ENCODE data around the gene CPS1. TPM values are rescaled to one million over a fixed set of nuclear protein-coding genes. Genes with fewer than 3 reads are reported as not detected.
A peak's percentile ranks its signal among the peaks of the same experiment; 100 is the strongest.

CPS1 gene
- total and polyA plus RNA-seq, 2 experiments from 2014 or later: 5.5 to 11.0 TPM

DNA sequence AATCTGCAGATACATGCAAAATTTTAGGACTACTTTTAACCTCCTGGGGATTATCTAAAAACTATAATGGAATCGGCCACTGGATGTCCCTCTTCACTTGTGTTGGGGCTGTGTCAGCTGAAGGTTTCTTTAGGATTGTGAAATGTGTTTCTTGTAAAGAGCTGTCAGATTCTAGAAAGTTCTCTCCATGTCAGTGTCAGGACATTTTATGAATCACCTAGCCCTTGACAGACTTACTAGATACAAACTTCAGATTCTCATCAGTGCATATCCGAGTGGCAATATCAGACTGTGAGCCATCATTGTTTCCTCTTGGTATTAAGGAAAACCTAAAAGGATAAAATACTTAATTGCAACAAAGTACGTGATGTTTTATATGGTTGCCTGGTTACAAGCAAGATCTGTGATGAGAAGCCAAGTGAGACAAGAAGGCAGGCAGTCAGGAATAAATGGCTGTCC lies 107.3 kb downstream of the CPS1 start:
- peak; percentile 73 for DNase-seq (ENCODE audit: low spot score)
- H3K4me3 Mint-ChIP-seq: no peak overlapping the region

DNA sequence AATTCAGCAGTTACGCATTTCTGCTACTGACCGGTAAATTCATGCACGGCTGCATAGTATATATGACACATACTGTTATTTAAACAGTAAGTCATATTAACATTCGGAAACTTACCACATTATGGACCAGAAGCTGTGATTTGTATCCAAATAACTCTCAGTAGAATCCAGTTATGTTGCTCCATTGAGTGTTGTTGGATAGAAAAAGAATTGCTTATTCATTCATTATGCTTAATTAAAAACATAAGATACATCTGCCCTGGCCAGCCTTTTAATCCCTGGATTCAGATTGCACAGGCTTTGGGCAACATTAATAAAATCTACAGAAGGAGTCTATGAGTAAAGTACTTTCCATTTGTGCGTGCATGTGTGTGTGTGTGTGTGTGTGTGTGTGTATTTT lies 111.3 kb downstream of the CPS1 start:
- DNase-seq (ENCODE audit: low spot score) (no peak), ATAC-seq (no peak)
- H3K9me3 Mint-ChIP-seq: no peaks in the 10 kb centered on the region
- no peak overlapping the region for H3K4me3 Mint-ChIP-seq
- TF ChIP-seq ZNF114 (CRISPR knock-in tag; IDR thresholded peaks at IDR 0.05) (no peak), EZH2phosphoT487 (IDR thresholded peaks at IDR 0.05; ENCODE audit: unreplicated experiment) (no peak), POLR2AphosphoS5 (IDR thresholded peaks at IDR 0.05; ENCODE audit: low read depth) (no peak)
- TF ChIP-seq, protein P1, sequence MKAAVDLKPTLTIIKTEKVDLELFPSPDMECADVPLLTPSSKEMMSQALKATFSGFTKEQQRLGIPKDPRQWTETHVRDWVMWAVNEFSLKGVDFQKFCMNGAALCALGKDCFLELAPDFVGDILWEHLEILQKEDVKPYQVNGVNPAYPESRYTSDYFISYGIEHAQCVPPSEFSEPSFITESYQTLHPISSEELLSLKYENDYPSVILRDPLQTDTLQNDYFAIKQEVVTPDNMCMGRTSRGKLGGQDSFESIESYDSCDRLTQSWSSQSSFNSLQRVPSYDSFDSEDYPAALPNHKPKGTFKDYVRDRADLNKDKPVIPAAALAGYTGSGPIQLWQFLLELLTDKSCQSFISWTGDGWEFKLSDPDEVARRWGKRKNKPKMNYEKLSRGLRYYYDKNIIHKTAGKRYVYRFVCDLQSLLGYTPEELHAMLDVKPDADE (IDR thresholded peaks at IDR 0.05): no peak
- H3K4me1 Mint-ChIP-seq: no peaks in the 10 kb centered on the region
- no peaks in the 10 kb centered on the region for H3K36me3 Mint-ChIP-seq (ENCODE audit: low read depth)
- Histone ChIP-seq H4K20me1 (replicated peaks; ENCODE audit: insufficient read depth) (no peaks in the 10 kb centered on the region), H3F3A (replicated peaks; ENCODE audit: low read depth) (no peaks in the 10 kb centered on the region), H3K27ac (ENCODE audit: low read depth) (no peak overlapping the region), H2AFZ (no peak overlapping the region), H3K36me3 (ENCODE audit: insufficient read depth) (no peaks in the 10 kb centered on the region), H3K9me2 (ENCODE audit: insufficient read depth) (no peaks in the 10 kb centered on the region), H3K4me2 (no peak overlapping the region), H3K79me2 (replicated peaks; ENCODE audit: insufficient read depth) (no peaks in the 10 kb centered on the region), H3K4me1 (ENCODE audit: insufficient read depth) (no peaks in the 10 kb centered on the region), H3K4me3 (no peak overlapping the region), H3K27me3 (ENCODE audit: insufficient read depth) (no peaks in the 10 kb centered on the region)
- no peaks in the 10 kb centered on the region for H3K27me3 Mint-ChIP-seq (ENCODE audit: insufficient read depth, low read depth, poor library complexity)
- no peak overlapping the region for H3K27ac Mint-ChIP-seq

More for the DNA sequence above, 107.3 kb downstream of the CPS1 start:
- Histone ChIP-seq H3K9me2 (ENCODE audit: insufficient read depth) (no peaks in the 10 kb centered on the region), H3K27ac (ENCODE audit: low read depth) (no peak overlapping the region), H3K79me2 (replicated peaks; ENCODE audit: insufficient read depth) (no peaks in the 10 kb centered on the region), H2AFZ (no peak overlapping the region), H3K4me1 (ENCODE audit: insufficient read depth) (no peaks in the 10 kb centered on the region), H3F3A (replicated peaks; ENCODE audit: low read depth) (no peaks in the 10 kb centered on the region), H3K27me3 (ENCODE audit: insufficient read depth) (no peaks in the 10 kb centered on the region), H3K4me3 (no peak overlapping the region), H3K36me3 (ENCODE audit: insufficient read depth) (no peaks in the 10 kb centered on the region), H4K20me1 (replicated peaks; ENCODE audit: insufficient read depth) (no peaks in the 10 kb centered on the region), H3K4me2 (no peak overlapping the region)
- H3K36me3 Mint-ChIP-seq (ENCODE audit: low read depth): peaks cover 6% of the 10 kb centered on the region
- H3K4me1 Mint-ChIP-seq: no peaks in the 10 kb centered on the region
- H3K27me3 Mint-ChIP-seq (ENCODE audit: insufficient read depth, low read depth, poor library complexity): no peaks in the 10 kb centered on the region
- TF ChIP-seq, protein P2, sequence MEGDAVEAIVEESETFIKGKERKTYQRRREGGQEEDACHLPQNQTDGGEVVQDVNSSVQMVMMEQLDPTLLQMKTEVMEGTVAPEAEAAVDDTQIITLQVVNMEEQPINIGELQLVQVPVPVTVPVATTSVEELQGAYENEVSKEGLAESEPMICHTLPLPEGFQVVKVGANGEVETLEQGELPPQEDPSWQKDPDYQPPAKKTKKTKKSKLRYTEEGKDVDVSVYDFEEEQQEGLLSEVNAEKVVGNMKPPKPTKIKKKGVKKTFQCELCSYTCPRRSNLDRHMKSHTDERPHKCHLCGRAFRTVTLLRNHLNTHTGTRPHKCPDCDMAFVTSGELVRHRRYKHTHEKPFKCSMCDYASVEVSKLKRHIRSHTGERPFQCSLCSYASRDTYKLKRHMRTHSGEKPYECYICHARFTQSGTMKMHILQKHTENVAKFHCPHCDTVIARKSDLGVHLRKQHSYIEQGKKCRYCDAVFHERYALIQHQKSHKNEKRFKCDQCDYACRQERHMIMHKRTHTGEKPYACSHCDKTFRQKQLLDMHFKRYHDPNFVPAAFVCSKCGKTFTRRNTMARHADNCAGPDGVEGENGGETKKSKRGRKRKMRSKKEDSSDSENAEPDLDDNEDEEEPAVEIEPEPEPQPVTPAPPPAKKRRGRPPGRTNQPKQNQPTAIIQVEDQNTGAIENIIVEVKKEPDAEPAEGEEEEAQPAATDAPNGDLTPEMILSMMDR (conservative IDR thresholded peaks at IDR 0.05; ENCODE audit: low read depth in 2 of 2): peak; percentile 75 to 82
- TF ChIP-seq EZH2phosphoT487 (IDR thresholded peaks at IDR 0.05; ENCODE audit: unreplicated experiment): no peak
- ATAC-seq: peak; percentile 57
- H3K27ac Mint-ChIP-seq: peak overlapping the region; percentile 41; the same call in 1 of the 2 replicates
- H3K9me3 Mint-ChIP-seq: peaks cover 5% of the 10 kb centered on the region; the same call in 2 of the 3 replicates

DNA sequence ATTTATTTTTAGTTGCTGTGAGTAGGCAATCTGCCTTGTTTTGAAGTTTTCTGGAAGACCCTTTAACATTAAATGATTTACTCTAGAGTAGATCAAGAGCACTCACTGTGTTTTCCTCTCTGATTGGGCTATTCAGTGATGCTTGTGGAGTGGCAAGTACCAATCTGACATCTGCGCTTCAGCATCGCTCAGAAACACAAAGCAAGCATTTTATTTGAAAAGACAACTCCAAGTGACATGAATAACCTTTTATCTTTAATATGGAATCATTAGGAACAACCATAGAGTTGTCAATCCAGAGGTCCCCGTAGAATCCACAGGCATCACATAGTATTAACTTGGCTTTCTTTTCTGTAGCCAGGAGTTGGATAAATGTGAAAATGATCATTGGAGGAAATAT lies 114.7 kb downstream of the CPS1 start:
- no peak overlapping the region for H3K27ac Mint-ChIP-seq
- Histone ChIP-seq H3K4me1 (ENCODE audit: insufficient read depth) (no peaks in the 10 kb centered on the region), H3K79me2 (replicated peaks; ENCODE audit: insufficient read depth) (no peaks in the 10 kb centered on the region), H3K27ac (ENCODE audit: low read depth) (no peak overlapping the region), H3K36me3 (ENCODE audit: insufficient read depth) (no peaks in the 10 kb centered on the region), H3K9me2 (ENCODE audit: insufficient read depth) (no peaks in the 10 kb centered on the region), H3K4me3 (no peak overlapping the region), H3K27me3 (ENCODE audit: insufficient read depth) (no peaks in the 10 kb centered on the region), H3F3A (replicated peaks; ENCODE audit: low read depth) (no peaks in the 10 kb centered on the region), H3K4me2 (no peak overlapping the region), H4K20me1 (replicated peaks; ENCODE audit: insufficient read depth) (no peaks in the 10 kb centered on the region), H2AFZ (no peak overlapping the region)
- ATAC-seq: no peak
- H3K27me3 Mint-ChIP-seq (ENCODE audit: insufficient read depth, low read depth, poor library complexity): no peaks in the 10 kb centered on the region
- no peak for DNase-seq (ENCODE audit: low spot score)
- H3K9me3 Mint-ChIP-seq: no peaks in the 10 kb centered on the region
- no peaks in the 10 kb centered on the region for H3K36me3 Mint-ChIP-seq (ENCODE audit: low read depth)
- no peak overlapping the region for H3K4me3 Mint-ChIP-seq
- H3K4me1 Mint-ChIP-seq: peaks cover 3% of the 10 kb centered on the region; the same call in 2 of the 3 replicates
- TF ChIP-seq JUNB (IDR thresholded peaks at IDR 0.05; ENCODE audit: unreplicated experiment): no peak
- TF ChIP-seq ZNF114 (CRISPR knock-in tag; IDR thresholded peaks at IDR 0.05): no peak
- TF ChIP-seq, protein P3, sequence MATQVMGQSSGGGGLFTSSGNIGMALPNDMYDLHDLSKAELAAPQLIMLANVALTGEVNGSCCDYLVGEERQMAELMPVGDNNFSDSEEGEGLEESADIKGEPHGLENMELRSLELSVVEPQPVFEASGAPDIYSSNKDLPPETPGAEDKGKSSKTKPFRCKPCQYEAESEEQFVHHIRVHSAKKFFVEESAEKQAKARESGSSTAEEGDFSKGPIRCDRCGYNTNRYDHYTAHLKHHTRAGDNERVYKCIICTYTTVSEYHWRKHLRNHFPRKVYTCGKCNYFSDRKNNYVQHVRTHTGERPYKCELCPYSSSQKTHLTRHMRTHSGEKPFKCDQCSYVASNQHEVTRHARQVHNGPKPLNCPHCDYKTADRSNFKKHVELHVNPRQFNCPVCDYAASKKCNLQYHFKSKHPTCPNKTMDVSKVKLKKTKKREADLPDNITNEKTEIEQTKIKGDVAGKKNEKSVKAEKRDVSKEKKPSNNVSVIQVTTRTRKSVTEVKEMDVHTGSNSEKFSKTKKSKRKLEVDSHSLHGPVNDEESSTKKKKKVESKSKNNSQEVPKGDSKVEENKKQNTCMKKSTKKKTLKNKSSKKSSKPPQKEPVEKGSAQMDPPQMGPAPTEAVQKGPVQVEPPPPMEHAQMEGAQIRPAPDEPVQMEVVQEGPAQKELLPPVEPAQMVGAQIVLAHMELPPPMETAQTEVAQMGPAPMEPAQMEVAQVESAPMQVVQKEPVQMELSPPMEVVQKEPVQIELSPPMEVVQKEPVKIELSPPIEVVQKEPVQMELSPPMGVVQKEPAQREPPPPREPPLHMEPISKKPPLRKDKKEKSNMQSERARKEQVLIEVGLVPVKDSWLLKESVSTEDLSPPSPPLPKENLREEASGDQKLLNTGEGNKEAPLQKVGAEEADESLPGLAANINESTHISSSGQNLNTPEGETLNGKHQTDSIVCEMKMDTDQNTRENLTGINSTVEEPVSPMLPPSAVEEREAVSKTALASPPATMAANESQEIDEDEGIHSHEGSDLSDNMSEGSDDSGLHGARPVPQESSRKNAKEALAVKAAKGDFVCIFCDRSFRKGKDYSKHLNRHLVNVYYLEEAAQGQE (IDR thresholded peaks at IDR 0.05; ENCODE audit: unreplicated experiment): no peak
- TF ChIP-seq EZH2phosphoT487 (IDR thresholded peaks at IDR 0.05; ENCODE audit: unreplicated experiment): no peak
- no peak for TF ChIP-seq STAT1 (IDR thresholded peaks at IDR 0.05; ENCODE audit: unreplicated experiment)
